HG02885 (cell line): ENCODE measurements around the gene C9orf78.
A peak's percentile ranks its signal among the peaks of the same experiment; 100 is the strongest.
"Not testable (repeated sequence)": the region's sequence is repeated elsewhere in the genome, so short reads cannot be mapped to it uniquely, and the experiment has no call there.

Source experiments
- ATAC-seq: cut with Tn5 transposase; IDR thresholded peaks from one replicate; pipeline ENCODE4 v1.9.1; 2021; ENCODE audit warnings: mild to moderate bottlenecking; ENCODE audit not compliant: unreplicated experiment, poor library complexity

C9orf78 gene

DNA sequence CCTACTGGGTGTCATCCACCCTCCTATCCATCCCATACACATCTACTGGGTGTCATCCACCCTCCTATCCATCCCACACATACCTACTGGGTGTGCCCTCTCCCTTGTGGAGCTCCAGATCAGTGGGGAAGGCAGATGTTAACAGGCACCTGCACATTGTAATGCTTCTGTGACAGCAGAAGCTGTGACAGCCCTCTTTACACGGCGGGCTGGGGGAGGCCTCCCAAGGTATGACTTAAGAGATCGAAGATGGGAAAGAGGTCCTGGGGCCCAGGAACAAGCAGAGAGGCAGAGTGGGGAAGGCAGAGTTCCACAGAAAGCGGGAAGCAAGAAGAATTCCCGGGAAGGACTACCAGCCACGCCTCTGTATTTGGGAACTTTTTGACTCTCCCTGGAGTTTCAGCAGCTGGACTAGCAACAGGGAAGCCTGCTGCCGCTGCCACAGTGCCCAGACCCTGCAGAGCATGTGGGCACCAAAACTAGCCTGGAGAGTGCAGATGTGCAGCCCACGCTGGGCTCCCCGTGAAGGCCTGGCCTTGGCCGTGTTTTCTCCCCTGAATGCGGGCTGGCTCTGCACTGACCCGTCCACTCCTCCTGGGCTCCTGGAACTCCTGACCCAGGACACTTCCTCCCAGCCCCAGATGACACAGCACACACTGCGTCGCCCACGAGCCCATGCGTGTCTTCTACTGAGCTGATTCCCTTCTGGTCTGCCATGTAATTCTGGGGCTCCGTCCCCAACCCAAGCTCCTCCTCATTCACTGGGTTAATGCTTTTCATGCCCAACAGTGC, 20.4 kb downstream of the C9orf78 start:
- no peak for ATAC-seq

DNA sequence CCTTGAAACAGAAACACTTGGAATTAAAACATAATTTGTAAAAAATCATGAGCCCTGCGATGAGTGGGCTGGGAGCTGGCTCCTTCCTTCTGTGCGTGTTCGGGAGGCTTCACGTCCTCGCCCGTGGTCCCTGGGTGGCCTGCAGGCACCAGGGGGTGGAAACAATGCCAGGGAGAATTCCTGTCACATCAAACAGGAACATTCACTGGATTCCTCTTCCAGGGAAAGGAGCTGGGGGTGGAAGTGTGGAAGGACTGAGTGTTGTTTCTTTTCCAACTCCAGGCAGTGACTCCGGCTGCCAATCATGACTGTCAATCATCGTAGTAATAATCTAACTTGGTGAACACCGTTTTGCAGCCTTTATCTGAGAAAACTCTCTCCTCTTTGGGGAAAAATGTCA, 21.4 kb downstream of the C9orf78 start:
- no peak for ATAC-seq

DNA sequence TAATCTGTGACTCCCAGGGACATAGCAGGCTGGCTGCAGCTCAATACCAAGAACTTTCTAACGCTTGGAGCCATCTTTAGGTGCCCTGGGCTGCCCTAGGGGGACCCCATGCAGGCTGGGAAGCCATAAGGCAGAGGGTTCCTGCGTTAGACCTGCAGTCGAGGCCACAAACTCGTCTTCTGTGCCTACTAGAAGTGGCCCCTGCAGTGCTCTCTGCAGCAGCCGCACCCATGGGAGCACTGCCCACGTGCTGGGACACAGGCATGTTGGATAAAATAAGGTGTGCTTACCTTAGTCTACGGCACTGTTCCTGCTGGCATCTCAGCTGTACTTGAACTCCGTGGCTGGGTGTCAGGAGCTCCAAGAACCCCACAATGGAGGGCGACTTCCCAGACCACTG, 22.7 kb downstream of the C9orf78 start:
- no peak for ATAC-seq

DNA sequence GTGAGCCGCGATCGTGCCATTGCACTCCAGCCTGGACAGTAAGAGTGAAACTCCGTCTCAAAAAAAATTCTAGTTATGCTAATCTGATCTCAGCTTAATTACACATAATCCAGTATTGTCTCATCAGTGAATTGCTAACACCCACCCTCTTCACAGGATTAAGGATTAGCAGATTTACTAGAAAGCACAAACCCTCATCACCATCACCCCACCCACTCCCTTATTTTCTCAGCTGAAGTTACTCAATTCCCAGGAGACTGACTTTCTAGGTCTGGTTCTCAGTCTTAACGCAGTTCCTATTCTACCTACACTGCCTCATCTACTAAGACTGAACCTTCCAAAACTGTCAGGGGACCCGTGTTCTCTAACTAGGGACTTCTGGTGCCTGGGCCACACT, 23.1 kb downstream of the C9orf78 start:
- no peak for ATAC-seq

DNA sequence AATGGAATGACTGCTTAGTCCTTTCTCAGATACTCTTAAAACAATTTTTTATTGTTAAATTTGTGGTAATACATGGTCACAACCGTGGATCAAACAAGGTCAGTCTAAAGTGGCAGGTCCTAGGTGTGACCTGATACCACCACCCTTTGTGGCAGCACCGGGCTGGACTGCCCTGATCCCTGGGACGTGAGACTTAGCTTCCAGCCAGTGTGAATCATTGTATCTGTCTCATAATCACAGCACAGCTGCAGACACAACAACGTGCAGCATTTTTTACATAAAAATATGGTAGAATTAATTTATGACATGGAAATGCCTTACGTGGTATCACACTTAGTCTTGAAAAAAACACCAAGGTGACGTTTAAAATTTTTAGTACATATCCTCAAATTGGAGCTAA, 24.3 kb downstream of the C9orf78 start:
- ATAC-seq = no peak

DNA sequence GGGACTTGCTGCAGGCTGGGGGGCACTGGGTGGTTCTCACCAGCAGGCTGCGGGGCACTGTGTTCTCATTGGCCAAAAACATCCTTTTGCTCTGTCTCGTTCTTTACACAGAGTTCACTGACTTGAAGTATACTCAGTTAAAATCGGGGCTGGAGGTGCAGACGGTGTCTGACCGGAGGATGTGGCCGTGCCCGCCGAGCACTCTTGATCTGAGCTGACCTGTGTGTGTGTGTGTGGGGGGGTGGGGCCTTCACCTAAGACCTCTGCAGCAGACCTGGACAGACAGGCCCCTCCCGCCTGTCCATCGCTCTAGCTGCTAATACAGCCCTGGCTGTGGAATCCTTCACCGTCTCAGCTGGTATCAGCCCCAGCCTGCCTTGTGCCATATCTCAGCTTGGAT, 25.0 kb downstream of the C9orf78 start:
- no peak for ATAC-seq

DNA sequence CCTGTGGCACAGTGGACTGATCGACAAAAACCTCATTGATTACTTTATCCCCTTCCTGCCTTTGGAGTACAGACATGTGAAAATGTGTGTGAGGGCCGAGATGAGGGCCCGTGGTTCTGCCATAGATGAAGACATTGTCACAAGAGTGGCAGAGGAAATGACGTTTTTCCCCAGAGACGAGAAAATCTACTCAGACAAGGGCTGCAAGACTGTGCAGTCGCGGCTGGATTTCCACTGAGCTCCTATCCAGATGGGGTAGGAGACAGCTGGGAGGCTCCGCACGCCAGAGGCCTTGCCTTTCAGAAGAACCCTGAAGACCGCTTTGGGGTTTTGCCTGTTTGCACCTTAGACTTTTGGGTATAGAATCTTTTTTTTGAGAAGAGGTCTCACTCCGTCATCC, 25.7 kb downstream of the C9orf78 start:
- no peak for ATAC-seq

DNA sequence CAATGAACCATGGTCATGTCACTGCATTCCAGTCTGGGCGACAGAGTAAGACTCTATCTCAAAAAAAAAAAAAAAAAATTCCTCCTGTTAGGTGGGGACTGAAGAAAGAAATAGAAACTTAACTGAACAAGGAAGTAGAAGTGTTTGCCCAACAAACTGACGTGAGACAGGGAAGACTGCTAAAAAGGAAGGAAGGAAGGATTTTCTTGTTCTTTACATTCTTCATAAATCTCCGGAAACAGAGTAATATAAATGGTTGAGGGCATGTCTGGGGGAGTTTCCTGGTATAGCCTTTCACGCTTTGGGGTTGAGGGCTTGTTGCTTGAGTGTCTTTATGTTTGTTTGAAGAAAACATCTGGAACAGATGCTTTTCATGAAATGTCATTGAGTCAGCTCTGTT, 29.0 kb downstream of the C9orf78 start:
- no peak for ATAC-seq

DNA sequence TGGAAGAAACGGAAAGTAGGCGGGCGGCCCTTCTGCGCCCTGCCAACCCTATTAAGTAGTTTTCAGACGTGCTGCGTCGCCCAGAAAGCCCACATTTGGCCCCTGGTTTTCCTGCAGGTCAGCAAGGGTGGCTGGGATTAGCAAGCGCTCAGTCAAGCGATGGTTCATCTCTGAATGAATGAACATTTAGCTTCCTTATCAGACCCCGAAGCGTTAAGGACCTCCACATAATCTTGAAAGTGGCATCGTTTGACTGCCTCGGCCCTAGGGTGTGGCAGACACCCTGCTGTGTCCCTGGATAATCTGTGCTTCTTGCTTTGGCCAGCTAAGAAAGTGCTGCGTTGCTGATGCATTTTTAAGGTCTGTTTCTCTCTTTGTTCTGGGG, 31.4 kb downstream of the C9orf78 start:
- ATAC-seq = peak; percentile 11

DNA sequence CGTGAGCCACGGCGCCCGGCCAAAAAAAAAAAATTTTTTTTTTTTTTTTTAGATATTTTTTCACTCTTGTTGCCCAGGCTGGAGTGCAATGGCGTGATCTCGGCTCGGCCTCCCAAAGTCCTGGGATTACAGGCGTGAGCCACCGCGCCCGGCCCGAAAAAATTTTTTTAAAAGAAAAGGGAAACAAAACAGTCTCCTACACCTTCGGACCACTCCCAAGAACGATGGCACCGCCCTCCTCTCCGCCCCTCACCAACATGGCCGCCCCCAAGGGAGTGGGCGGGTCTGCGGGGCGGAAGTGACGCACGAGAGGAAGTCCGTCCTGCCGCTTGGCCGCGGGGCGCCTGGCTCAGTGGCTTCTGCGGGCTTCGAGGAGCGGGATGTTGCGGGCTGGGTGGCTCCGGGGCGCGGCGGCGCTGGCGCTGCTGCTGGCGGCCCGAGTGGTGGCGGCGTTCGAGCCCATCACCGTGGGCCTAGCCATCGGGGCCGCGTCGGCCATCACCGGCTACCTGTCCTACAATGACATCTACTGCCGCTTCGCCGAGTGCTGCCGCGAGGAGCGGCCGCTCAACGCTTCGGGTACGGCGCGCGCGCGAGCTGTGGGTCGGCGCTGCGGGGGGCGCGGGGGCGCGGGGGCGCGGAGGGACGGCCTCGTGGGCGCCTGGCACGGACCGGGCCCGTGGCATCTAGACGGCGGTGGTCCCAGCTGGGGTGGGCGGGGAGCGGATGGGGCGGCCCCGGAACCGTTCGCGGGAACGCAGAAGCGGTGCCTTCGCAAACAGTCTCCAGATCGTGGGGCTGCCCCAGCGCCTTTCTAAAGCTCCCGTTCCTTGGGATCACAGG, 32.0 kb downstream of the C9orf78 start, which contains the start of gene TOR1B:
TOR1B (plus strand) TSS at position 352 of the 843 bp plus-strand sequence; CDS start at position 381, 29 bp downstream.
- peak; percentile 92 for ATAC-seq

DNA sequence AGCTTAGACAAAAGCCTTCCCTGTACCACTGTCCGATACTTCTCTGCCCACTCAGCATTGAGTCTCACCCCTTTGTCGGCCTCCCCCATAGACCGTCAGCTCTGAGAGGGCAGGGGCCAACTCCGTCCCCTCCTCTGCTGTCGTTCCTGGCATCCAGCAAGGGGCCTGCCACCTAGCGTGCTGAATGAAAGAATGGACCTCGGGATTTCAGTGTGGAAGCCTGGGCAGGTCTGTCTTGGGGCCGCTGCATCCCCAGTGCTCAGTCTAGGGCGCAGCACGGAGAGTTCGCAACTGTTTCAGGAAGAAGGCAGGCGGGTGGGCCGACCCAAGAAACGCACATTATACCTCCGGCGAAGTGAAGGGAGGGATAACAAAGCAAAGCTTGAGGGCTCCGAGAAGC, 33.6 kb downstream of the C9orf78 start:
- ATAC-seq = no peak

DNA sequence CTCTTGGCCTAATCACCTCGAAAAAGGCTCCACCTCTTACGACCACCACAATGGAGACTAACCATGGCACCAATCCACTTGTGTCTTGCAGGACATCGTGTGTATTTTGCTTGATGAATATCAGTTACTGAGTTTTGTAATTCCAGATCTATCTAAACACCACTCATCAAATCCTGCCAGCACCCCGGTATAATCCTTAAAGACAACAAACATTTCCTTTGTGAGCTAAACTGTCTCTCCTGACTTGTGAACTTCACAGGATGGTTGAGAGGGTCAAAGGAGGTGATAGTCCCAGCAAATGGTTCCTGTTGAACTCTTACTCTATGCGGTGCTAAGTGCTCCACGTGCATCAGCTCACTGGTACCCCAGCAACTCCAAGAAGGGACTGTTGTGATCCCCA, 36.1 kb downstream of the C9orf78 start:
- no peak for ATAC-seq

DNA sequence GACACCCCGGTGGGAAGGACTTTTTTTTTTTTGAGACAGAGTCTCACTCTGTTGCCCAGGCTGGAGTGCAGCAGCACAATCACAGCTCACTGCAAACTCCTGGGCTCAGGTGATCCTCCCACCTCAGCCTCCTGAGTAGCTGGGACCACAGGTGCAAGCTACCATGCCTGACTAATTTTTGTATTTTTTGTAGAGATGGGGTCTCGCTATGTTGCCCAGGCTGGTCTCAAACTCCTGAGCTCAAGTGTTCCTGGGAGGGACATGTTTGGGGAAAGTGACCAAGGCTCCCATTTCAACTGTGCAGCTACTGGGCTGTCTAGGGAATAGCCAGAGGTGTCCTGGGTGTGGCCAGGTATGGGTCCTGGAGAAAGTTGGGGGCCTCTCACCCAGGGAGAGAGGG, 39.0 kb downstream of the C9orf78 start:
- not testable (repeated sequence) for ATAC-seq

DNA sequence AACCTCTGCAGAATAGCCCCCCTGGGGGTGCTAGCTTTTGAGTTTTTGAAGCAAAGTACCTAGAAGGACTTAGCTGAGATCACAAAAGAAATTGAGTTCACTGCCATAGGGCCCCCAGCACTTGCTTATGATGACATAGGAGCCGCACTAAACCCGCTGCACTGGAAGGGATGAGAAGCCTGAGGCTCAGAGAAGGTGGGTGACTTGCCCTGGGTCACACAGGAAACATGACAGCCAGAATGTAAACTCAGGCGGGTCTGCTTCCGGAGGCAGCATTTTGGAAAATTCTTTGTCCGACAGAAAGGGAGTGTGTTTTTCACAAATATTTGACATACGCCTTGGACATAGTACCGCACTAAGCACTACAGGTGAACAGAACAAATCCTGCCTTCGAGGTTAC, 40.5 kb downstream of the C9orf78 start:
- ATAC-seq = no peak

DNA sequence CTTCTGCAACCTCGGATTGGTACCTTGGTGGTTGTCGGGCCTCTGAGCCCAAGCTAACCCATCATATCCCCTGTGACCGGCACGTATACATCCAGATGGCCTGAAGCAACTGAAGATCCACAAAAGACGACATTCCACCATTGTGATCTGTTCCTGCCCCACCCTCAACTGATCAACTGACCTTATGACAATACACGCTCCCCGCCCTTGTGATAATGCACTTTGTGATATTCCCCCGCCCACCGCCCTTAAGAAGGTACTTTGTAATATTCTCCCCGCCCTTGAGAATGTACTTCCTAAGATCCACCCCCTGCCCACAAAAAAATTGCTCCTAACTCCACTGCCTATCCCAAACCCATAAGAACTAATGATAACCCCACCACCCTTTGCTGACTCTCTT, 48.6 kb downstream of the C9orf78 start:
- no peak for ATAC-seq

DNA sequence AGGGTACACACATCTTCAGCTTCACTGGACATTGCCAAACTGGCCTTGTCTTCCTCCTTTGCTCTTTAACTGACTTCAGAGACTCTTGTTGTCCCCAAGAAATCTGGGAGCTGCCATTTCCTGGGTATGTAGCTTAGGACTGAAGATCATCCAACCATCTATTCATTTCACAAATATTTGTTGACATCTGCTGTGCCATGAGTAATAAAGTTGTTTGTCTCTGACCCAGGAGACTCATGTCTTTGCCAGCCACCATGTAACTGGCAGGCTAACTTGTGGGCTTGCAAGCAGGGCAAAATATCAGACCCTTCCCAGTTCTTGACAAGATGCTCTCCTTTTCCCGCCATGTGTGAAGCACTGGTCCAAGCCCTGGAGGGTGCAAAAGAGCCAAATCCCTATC, 49.2 kb downstream of the C9orf78 start:
- no peak for ATAC-seq

DNA sequence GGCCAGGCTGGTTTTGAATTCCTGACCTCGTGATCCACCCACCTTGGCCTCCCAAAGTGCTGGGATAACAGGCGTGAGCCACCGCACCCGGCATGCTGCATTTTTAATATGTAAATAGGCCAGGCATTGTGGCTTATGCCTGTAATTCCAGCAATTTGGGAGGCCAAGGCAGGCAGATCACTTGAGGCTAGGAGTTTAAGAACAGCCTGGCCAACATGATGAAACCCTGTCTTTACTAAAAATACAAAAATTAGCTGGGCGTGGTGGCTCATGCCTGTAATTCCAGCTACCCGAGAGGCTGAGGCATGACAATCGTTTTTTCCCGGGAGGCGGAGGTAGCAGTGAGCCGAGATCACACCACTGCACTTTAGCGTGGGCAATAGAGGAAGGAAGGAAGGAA, 50.1 kb downstream of the C9orf78 start:
- not testable (repeated sequence) for ATAC-seq

DNA sequence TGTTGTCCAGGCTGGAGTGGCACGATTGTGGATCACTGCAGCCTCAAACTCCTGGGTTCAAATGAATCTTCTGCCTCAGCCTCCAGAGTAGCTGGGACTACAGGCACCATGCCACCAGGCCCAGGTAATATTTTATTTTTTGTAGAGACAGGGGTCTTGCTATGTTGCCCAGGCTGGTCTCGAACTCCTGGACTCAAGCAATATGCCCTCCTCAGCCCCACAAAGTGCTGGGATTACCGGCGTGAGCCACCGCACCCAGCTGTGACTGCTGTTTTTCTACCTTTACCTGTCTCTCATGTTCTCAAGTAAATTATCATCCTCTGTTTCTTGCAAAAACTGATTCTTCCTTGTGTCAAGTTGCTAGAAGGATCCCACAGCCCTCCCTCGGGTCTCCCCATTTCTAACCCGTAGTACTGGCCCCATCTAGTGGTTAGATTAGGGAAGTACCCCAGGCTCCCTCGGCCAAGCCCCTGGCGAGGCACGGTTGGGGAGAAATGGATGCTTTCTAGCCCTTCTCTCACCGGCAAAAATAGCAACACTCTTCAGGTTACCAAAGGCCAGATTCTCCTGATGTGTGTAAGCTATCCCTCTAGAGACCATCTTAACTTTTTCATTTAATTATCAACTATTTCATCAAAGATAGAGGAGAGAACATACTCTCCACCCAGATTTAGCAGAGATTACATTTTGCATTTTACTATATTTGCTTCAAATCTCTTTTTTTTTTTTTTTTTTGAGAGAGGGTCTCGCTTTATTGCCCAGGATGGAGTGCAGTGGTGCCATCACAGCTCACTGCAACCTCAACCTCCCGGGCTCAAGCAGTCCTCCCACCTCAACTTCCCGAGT, 51.3 kb downstream of the C9orf78 start:
- ATAC-seq = no peak

DNA sequence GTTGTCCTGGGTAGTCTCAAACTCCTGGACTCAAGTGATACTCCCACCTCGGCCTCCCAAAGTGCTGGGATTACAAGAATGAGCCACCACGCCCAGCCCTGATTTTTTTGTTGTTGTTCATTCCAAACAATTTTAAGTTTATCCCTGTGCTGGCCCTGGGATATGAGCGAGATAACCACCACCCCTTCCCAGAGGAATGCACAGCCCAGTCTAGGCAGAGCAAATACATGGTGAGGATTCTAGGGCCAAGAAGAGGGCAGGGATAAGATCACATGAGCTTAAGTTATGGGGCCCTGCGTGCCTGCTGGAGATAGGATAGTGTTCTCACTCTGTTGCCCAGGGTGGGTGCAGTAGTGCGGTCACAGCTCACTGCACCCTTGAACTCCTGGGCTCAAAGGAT, 53.1 kb downstream of the C9orf78 start:
- ATAC-seq = no peak

DNA sequence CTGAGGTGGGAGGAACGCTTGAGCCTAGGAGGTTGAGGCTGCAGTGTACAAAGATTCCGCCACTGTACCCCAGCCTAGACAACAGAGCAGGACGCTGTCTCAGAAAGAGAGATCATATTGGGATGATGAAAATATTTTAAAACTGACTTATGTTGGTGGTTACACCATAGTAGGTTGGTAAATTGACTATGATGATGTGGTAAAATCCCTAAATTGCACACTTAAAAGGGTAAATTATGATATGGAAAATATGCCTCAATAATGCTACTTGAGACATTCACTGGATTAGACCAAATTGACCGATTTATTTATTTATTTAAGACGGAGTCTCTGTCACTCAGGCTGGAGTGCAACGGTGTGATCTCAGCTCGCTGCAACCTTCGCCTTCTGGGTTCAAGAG, 53.9 kb downstream of the C9orf78 start:
- no peak for ATAC-seq
